ENCODE data around the gene ATXN10.
"Not testable (repeated sequence)": the region's sequence is repeated elsewhere in the genome, so short reads cannot be mapped to it uniquely, and the experiment has no call there.

ATXN10 gene

GRCh38 chr22:45793161-45793560, 121.5 kb downstream of the ATXN10 start:
- DNase-seq = no peak

DNA sequence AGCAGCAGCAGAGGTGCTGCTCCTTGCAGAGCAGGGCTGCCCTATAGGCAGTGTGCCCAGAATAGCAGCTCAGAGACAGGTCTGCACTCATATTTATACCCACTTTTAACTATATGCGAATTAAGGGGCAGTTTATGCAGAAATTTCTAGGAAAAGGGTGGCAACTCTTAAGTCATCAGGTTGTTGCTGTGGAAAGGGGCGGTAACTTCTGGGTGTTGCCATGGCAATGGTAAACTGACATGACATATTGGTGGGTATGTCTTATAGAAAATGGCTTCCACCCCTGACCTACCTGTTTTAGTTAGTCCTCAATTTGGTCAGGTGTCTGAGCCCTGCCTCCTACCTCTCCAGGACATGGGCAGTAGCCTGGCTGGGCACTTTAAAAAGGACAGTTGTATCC, 122.3 kb downstream of the ATXN10 start:
- no peak for DNase-seq

- DNase-seq = not testable (repeated sequence)
These were observed 124.4 kb downstream of the ATXN10 start for GRCh38 chr22:45796009-45796408.

GRCh38 chr22:45799291-45799690, 127.7 kb downstream of the ATXN10 start:
- DNase-seq = no peak

DNA sequence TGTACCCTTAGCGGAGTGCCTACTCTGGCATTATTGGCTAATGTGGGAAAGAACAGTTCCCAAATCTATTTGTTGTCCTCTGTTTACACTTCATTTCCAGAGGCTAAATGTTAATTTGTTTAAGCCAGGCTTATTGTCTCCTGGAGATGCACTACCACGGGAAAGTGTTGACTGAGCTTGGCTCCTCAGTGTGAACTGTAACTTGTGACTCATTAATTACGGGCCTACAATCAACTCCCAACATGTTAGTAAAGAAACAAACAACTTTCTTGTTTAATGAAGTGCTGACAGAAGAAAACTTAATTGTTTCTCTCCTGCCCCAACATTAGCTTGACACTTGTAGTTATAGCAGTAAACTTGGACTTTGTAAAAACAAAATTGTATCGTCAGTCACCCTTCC, 130.4 kb downstream of the ATXN10 start:
- DNase-seq = no peak

DNA sequence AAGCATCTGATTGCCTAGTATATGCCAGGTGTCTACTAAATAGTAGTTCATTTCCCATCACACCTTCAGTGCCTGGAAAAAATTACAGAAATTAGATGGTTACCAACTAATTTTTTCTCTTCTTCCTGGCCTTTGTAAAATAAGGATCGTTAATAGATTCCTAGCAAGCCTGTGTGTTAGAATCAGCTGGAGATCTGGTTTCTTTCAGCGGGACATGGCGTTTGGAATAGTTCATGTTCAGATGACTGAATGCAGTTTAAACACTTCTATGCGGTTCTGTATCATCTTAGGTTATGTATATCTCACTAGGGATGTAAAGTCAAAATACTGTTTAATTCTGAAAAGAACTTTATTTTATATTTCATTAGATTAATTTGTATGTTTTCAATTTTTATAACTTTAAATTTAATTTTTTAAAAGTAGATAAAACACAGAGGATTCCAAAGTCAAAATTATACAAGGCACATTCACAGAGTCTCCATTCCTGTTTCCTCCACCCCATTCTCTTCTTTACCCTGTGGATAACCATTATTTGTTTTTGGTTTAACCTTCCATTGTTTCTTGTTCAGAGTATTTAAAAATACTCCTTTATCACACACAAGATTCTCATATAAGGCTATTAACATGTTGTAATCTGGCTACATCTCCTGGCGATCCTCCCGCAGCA, 132.8 kb downstream of the ATXN10 start:
- DNase-seq = no peak

- DNase-seq = no peak
These were observed 133.3 kb downstream of the ATXN10 start for GRCh38 chr22:45804986-45805325.

DNA sequence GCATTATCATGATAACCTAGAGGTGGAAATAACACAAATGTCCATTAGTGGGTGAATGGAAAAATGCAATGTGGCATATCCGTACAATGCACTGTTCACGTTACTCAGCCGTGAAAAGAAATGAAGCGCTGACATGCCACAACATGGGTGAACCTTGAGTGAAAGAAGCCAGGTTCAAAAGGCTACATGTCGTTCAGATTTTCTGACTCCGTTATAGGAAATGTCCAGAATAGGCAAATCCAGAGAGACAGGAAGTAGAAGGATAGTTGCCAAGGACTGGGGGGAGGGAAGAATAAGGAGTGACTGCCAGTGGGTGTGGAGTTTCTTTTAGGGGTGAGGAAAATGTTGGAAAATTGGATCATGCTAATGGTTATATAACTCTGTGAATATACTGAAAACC, 133.8 kb downstream of the ATXN10 start:
- DNase-seq = no peak

DNA sequence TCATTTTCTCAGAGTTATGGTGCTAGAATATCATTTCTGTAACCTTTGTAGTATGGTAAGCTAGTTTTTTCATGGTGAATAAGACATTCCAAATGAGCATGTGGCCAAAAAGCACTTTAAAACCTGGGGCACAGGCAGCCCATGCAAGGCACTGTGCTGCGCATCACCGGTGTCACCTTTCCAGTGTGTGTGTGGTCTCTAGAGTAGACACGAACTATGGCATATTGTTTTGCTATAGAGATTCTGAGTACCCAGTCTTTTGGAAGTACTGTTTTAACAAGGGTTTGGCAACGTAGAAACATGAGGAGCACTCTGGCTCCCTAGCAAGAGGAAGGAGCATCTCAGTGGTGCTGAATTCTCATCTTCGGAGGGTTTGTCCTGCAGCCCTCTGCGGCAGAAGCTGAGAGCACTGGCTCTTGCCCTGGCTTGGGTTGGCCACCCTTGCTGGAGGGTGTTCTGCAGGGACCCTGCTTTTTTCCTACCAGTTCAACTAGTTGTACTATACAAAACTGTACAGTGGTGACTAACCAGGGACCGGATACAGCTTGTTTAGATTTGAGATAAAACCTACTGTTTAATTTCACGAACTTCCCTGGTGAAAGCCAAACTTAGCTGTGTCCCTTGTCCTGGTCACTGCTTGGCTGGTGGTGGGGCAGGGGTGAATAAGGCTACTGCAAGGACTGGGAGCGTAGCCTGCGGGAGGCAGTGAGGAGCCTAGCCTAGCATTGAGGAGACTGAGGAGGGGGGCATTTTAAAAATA, 135.7 kb downstream of the ATXN10 start:
- DNase-seq = no peak

GRCh38 chr22:45812910-45813309, 141.3 kb downstream of the ATXN10 start:
- DNase-seq = no peak

GRCh38 chr22:45814198-45814597, 142.6 kb downstream of the ATXN10 start:
- DNase-seq = no peak

DNA sequence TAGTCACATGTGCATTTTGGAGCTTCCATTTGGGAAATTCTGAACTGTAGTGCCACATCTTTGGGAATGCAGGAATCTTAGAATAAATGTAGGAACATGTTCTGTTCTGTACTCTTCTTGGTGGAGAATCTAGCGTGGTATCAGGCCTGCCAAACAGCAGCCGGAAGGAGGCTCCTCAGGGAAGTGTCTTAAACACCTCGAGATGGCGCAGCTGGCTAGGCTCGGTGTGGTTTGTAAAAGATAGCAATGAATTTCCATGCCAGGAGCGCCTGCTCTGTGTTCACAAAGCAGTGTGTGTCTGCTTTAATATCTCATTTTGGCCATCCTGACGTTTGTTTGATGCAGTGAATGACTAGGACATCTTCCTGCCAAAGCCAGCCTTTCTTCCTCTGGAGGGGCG, 145.1 kb downstream of the ATXN10 start:
- no peak for DNase-seq

DNA sequence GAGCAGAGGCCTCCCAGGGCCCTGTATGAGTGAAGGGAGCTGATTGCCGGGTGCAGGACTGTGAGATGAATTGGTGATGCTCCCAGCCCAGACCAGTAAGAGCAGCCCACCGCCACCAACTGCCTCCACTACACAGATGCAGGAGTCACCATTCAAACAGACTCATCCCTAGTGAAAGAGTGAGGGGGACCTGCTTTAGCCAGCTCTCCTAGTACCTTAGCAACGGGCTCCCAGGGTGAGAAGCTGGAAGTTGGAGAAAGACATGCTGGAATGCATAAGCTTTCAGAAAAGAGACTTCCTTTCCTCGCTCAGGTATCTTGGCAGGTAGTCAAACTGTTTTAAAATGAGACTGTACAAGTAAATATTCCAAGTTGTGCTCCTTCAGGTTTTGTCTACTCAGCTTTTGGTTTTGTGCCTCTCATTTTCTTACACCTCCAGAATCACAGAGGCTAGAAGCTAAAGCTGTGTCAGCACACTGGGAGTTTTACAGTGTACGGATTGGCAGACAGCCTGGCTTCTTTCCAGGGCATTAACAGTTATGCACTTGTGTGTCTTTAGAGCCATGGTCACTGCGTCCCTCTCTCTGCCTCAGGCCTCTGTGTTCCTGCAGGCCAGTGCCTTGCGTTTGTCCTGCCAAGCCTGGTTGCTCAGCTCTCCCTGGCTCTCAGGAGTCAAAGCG, 146.2 kb downstream of the ATXN10 start:
- no peak for DNase-seq

DNA sequence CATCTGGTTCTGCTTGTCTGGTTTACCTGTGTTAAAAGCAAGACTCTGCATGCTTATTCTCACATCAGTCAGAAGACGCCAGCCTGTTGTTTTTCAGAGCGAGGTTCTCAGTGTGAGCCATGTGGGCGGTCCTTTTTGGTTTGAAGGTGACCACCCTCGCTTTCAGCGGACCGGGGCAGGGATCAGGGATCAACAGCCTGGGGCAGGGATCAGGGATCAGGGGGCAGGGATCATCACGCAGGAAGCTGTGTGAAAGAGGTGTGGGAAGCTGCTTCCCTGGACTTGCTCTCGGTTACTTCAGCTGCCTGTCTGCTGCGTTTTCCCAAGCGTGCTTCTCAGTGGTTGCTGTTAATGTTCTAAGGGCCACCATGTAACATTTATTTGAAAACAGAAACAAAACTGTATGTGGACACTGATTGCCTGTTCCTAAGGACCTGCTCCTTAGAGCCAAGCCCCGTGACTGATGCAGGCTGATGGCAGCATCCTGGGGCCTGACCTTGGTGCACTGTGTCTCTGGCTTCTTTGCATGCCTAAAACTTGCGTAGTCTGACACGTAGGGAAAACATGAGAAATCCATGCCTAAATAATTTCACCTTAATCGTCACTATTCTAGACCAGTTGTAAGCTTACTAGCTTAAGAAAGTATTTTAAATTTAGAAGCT, 146.9 kb downstream of the ATXN10 start:
- no peak for DNase-seq

DNA sequence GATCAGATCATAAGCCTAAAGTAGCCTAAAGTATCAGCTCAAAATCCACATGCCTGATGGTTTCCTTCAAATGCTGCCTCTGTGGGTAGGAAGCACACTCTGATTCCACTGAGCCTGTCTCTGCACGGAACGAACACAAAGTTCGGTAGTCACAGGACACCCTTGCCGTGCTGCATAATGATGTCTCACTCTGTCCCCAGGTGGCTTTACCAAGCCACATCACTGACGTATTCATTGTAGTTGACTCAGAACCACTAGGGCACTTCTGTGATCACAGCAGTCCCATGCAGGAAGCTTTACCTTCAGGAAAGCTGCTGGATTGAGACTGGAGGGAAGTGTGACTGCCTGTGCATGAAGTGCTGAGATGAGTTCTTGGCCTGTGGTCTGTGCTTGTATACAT, 147.7 kb downstream of the ATXN10 start:
- no peak for DNase-seq

DNA sequence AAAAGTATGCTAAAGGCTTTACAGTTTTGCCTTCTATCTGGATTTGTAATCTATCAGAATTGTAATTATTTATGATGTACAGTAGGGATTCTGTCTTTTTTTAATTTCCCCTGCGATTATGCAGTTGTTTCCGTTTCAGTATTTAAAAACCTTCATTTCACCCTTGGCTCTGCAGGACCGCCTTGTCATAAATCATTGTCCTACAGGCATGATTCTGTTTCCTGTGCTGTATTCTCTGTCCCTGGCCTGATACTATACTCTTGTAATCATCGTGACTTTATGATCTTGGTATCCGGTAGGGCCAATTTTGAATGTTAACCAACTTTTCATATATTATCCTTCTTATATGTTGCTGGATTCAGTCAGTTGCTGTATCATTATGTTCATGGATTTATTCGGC, 151.7 kb downstream of the ATXN10 start:
- DNase-seq = no peak

DNA sequence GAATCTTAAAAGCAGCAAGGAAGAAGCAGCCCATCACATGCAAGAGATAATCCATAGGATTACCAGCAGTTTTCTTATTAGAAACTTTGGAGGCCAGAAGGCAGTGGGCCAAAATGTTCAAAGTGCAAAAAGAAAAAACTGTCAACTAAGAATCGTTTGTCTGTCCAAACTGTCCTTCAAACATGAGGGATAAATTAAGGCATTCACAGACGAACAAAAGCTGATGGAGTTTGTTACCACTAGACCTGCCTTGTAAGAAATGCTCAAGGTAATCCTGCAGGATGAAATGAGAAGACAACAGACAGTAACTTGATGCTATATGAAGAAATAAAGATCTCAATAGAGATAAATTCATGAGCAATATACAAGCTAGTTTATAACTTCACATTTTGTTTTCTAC, 154.9 kb downstream of the ATXN10 start:
- no peak for DNase-seq

- no peak for DNase-seq
These were observed 157.2 kb downstream of the ATXN10 start for GRCh38 chr22:45828841-45829240.

DNA sequence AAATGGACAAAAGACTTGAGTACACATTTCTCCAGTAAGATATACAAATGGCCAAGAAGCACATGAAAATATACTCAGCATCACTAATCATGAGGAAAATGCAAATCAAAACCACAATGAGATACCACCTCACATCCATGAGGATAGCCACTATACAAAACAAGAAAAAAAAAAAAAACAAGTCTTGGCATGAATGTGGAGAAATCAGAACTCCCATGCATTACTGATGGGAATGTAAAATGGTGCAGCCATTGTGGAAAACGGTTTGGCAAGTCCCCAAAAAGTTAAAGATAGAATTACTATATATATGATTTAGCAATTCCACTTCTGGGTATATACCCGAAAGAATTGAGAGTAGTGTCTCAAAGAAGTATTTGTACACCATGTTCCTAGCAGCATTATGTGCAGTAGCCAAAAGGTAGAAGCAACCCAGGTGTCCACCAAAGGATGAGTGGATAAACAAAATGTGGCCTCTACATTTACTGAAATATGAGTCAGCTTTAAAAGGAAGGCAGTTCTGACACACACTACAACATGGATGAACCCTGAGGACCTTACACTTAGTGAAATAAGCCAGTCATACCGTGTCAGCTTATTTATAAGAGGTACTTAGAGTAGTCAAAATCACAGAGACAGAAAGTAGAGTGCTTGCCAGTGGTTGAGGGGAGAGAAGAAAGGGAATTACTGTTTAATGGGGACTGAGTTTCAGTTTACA, 159.1 kb downstream of the ATXN10 start:
- no peak for DNase-seq

- no peak for DNase-seq
These were observed 159.8 kb downstream of the ATXN10 start for GRCh38 chr22:45831394-45831793.

- no peak for DNase-seq
These were observed 160.5 kb downstream of the ATXN10 start for GRCh38 chr22:45832180-45832579.

DNA sequence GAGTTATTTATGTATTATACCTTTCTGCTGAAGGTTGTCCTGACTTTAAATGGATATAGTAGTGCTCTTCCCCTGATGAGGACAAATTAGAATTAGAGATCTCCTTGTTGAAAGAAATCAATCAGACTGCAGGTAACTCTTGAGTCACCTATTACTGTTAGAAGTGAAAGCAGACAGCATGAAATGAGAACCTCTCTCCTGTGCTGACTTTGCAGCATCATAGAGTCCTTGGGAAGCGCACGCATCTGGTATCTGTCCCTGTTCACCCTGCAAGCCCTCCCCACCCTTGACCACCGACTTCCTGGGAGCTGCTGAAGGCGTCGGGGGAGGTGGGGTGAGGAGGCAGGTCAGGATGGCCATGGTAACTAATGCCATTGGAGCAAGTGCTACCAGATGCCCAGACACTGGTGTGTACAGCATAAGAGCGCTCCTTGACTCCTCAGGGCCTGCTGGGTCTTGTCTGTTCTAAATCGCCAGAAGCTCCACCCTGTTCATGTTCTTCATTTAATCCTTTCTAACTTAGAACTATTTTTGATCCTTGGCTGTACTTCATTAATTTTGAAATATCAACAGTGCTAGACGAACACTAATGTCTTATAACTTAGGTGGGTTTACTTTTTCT, 161.4 kb downstream of the ATXN10 start:
- DNase-seq = no peak

- DNase-seq = no peak
These were observed 162.0 kb downstream of the ATXN10 start for GRCh38 chr22:45833613-45834012.

All from NCI-H1930 (cell line).